Mucosa of descending colon (tissue), 3 donors: Measurements from ENCODE around the gene BID. TPM values are rescaled to one million over a fixed set of nuclear protein-coding genes. Genes with fewer than 3 reads are reported as not detected.
A peak's percentile ranks its signal among the peaks of the same experiment; 100 is the strongest.

ENCODE experiments used
- ATAC-seq: fragments of 200-7000 bp; cut with Tn5 transposase; one replicate; pipeline ENCODE4 v1.9.1; 2020; ENCODE audit warnings: mild to moderate bottlenecking, moderate library complexity
- DNase-seq, 3 donors: peaks; one replicate each; pipeline ENCODE4 v3.0.0-alpha.2; 2020
- H3K36me3 ChIP-seq: fragments of 200-600 bp; one replicate; pipeline ENCODE4 v1.8.0; 2021; ENCODE audit warnings: low read depth, mild to moderate bottlenecking
- H3K4me1 ChIP-seq: fragments of 200-600 bp; one replicate; pipeline ENCODE4 v1.8.0; 2021; ENCODE audit warnings: low read depth, mild to moderate bottlenecking
- H3K4me3 ChIP-seq: fragments of 200-600 bp; one replicate; pipeline ENCODE4 v1.8.0; 2021; ENCODE audit warnings: mild to moderate bottlenecking
- H3K9me3 ChIP-seq: fragments of 200-600 bp; one replicate; pipeline ENCODE4 v1.8.0; 2021; ENCODE audit warnings: mild to moderate bottlenecking
- intact Hi-C, 2 donors: fragments of 100-400 bp; cut with DNase I in 1 of 2; cut with micrococcal nuclease in 1 of 2; formaldehyde crosslinking; loops; one replicate each; pipeline versions ENCODE4 v1.11.0 to v1.11.1; 2022; cut with DNase I, micrococcal nuclease
- total RNA-seq, 3 donors: library from RNA; stranded (reverse); fragmentation: NEBNext Ultra II Directional in 2 of 3; extraction: Animal tissue kit (Norgen Biotek cat#: 25700) in 2 of 3; gene quantifications; one replicate each; pipeline versions ENCODE4 v1.2.1 to v1.2.4, GENCODE V29; 2021 to 2023
- TF ChIP-seq, protein P1 (sequence below): fragments of 200-600 bp; IDR thresholded peaks from one replicate; pipeline ENCODE4 v1.8.0; 2022; ENCODE audit warnings: antibody characterized with exemption, mild to moderate bottlenecking
- donor health status: DM: no; HTN: no; CAD: no; lungs with moderate emphysema.
- donor health status: DM: no; HTN: no; CAD: no.
- donor health status: DM: no; HTN: yes; CAD: no.

The BID gene
- total RNA-seq, 3 donors from 2014 or later = 17.9 to 35.0 (median 21.8) TPM

DNA sequence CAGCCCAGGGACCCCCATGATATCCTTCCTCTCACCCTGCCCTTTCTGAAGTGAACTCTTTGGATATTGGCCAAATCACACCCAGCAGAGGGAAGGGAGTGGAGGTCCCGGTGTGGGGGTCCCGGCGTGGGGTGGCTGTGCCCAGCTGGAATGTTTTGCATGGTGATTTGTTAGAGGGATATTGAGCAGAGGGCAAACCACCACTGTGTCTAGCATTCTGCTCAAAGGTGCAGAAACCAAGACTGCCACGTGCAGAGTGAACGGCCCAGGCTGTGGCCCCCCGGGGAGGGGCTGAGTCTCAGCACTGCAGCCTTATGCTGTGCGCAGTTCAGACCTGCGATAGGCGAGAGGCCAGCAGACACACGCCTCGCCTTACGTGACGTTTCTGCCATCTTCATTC, 7.9 kb upstream of the BID start:
- ATAC-seq = no peak
- H3K9me3 ChIP-seq = no peaks in the 10 kb centered on the region
- no peak overlapping the region for H3K4me3 ChIP-seq
- intact Hi-C loops = no loop called here
- TF ChIP-seq, protein P1, sequence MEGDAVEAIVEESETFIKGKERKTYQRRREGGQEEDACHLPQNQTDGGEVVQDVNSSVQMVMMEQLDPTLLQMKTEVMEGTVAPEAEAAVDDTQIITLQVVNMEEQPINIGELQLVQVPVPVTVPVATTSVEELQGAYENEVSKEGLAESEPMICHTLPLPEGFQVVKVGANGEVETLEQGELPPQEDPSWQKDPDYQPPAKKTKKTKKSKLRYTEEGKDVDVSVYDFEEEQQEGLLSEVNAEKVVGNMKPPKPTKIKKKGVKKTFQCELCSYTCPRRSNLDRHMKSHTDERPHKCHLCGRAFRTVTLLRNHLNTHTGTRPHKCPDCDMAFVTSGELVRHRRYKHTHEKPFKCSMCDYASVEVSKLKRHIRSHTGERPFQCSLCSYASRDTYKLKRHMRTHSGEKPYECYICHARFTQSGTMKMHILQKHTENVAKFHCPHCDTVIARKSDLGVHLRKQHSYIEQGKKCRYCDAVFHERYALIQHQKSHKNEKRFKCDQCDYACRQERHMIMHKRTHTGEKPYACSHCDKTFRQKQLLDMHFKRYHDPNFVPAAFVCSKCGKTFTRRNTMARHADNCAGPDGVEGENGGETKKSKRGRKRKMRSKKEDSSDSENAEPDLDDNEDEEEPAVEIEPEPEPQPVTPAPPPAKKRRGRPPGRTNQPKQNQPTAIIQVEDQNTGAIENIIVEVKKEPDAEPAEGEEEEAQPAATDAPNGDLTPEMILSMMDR = no peak
- DNase-seq = peak in 1 of 3 donors; percentile 50
- H3K4me1 ChIP-seq = peaks cover 21% of the 10 kb centered on the region
- no peaks in the 10 kb centered on the region for H3K36me3 ChIP-seq

DNA sequence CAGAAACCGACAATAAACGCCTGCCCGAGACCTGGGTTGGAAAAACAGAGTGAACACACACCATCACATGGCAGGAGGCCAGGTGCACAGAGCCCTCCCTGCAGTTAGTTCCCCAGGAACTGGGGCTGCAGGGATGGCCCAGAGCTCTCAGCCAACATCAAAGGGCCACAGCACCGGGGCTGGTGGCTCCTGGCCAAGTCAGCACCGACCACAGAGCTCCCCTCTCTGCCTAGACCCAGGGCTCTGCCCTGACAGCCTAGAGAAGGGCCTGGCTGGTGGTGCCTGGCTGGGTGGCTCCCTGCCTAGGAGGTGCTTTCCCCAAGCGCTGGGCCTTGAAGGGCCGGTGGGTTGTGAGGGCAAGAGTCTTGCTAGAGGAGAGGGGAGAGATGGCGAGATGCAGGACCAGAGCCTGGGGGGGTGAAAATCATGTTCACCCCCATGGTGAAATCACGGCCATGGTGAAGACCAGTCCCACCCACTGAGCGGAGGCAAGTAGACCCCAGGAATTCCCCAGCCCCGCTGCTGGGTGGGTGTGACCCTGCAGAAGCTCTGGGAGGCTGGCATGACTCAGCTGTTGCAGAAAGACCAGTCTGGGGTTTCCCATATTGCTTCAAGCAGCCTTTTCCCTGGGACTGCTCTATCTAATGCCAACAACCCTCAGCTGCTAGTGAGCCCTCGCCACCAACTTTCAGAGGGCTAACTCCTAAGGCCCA, 7.2 kb upstream of the BID start:
- H3K36me3 ChIP-seq = no peaks in the 10 kb centered on the region
- no peak overlapping the region for H3K4me3 ChIP-seq
- no peaks in the 10 kb centered on the region for H3K9me3 ChIP-seq
- ATAC-seq (peak; percentile 5), DNase-seq (peak in 1 of 3 donors; percentile 69)
- TF ChIP-seq, protein P1 = no peak
- intact Hi-C loops = no loop called here
- peaks cover 15% of the 10 kb centered on the region for H3K4me1 ChIP-seq

DNA sequence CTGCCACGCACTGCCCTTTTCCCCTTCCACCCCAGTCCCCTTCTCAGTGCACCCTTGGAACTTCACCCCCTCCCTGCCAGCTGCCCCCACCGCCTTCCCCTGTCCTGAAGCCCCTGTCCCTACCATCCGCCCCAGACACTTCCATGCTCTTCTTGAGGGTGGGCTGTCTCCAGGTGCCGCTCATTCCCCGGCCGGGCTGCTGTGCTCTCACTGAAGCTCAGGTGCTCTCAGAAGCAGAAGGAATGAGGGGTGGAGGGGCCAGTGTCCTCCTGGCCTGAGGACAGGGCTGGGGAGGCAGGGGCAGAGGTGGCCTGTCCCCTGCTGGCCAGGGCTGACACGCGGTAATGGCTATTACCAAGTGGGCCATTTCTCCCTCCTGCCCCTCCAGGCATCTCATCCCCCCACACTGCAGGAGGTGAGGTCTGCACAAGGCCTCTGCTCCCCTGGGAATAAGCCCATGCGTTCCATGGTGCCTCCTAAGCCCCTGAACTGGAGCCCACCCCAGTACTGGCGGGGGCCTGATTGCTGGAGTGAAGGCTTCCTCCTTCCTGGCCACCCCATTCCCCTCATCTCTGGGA, 6.6 kb upstream of the BID start:
- Histone ChIP-seq H3K36me3 (no peaks in the 10 kb centered on the region), H3K9me3 (no peaks in the 10 kb centered on the region), H3K4me1 (peaks cover 15% of the 10 kb centered on the region), H3K4me3 (no peak overlapping the region)
- DNase-seq = no peak
- no peak for ATAC-seq
- intact Hi-C loops = no loop called here
- TF ChIP-seq, protein P1 = no peak

DNA sequence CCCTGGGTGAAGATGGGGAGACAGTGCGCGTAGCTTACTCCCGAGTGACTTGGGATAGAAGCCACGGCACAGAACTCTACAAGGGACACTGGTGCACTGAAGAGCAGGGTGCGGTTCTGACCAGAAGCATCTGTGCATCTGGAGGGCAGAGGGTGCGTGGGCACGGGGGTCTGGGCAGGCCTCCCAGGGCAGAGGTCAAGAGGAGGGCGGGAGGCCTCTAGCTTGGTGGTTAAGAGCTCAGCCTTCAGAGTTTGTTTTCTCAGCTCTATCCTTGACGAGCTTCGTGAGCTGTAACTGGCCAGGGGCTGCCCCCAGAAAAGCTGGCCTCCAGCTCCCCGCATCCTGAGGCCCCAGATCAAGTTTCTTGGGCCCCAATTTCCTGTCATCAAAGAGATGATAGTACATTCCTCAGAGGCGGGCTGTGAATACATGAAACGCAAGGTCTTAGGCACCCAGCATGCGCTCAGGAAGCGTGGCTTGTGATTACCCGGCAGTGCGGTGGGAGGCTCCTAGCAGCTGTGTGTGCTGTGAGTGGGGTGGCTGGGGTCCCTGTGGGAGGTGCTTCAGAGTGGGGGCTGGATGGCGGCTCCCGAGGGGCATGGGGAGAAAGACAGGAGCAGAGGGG, 6.0 kb upstream of the BID start:
- TF ChIP-seq, protein P1 = no peak
- intact Hi-C loops = no loop called here
- ATAC-seq = no peak
- no peaks in the 10 kb centered on the region for H3K9me3 ChIP-seq
- DNase-seq = peak in 1 of 3 donors; percentile 46
- H3K4me1 ChIP-seq = peaks cover 15% of the 10 kb centered on the region
- H3K36me3 ChIP-seq = no peaks in the 10 kb centered on the region
- no peak overlapping the region for H3K4me3 ChIP-seq

DNA sequence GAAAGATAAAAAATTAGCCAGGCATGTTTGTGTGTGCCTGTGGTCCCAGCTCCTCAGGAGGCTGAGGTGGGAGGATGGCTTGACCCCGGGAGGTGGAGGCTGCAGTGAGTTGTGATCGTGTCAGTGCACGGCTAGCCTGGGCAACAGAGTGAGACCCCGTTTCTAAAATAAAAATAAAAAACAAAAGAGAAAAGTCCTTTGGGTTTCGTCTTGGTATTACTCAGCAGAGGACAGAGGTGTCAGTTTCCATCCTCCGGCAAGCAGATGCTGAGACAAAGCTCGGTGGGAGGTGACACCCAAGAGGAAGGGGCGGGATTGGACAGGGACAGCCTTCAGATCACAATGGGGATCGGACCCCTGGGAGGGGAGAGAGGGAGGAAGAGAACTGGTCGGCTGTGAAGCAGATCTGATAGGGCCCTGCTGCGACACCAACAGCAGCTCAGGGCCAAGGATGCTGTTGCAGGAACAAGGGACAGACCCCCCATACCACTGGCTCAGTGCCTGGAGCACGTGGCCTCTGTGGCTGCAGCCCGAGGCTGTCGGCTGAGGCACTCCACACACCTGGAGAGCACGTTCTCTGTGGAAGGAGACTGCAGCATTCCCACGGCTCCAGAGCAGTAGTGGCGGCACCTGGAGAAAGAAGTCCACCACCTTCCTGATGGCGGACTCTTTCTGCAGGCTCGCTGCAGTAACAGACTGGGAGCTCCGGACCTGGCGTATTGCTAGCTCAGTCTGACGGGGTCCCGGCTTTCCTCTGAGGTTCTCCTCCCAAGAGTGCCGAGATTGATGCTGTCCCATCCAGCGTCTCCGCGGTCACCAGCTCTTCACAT, 5.2 kb upstream of the BID start:
- Histone ChIP-seq H3K9me3 (no peaks in the 10 kb centered on the region), H3K4me1 (peaks cover 15% of the 10 kb centered on the region), H3K4me3 (no peak overlapping the region), H3K36me3 (no peaks in the 10 kb centered on the region)
- DNase-seq (no peak), ATAC-seq (no peak)
- intact Hi-C loops = no loop called here
- TF ChIP-seq, protein P1 = no peak
